NT2/D1 (cell line): ENCODE results near the gene TRPV5.

Experiments used
- DNase-seq: peaks from one replicate; pipeline ENCODE4 v3.0.0-alpha.2; 2011; ENCODE audit warnings: low read depth, low spot score
- H3K27me3 ChIP-seq: 2 replicates; pipeline ENCODE4 v1.6.0; 2011; ENCODE audit warnings: mild to moderate bottlenecking; ENCODE audit not compliant: insufficient read length, insufficient read depth
- H3K36me3 ChIP-seq: 2 replicates; pipeline ENCODE4 v1.6.1; 2011; ENCODE audit warnings: mild to moderate bottlenecking, low read length, mixed read lengths; ENCODE audit not compliant: insufficient read depth, insufficient read length
- H3K4me1 ChIP-seq: 2 replicates; pipeline ENCODE4 v1.5.1; 2011; ENCODE audit not compliant: insufficient read depth, insufficient read length
- H3K4me3 ChIP-seq: 2 replicates; pipeline ENCODE4 v1.5.1; 2011; ENCODE audit warnings: low read depth; ENCODE audit not compliant: insufficient read length
- H3K9ac ChIP-seq: 2 replicates; pipeline ENCODE4 v1.6.0; 2011; ENCODE audit warnings: low read depth; ENCODE audit not compliant: insufficient read length
- H3K9me3 ChIP-seq: 2 replicates; pipeline ENCODE4 v1.5.1; 2011; ENCODE audit warnings: mild to moderate bottlenecking, low read length; ENCODE audit not compliant: insufficient read depth
- SUZ12 ChIP-seq: IDR thresholded peaks from 2 replicates; pipeline ENCODE4 v1.6.1; 2011; ENCODE audit not compliant: insufficient read length, insufficient read depth; ENCODE audit errors: extremely low read depth
- YY1 ChIP-seq: IDR thresholded peaks from 2 replicates; pipeline ENCODE4 v1.6.1; 2011; ENCODE audit not compliant: insufficient read length, insufficient read depth
- ZNF274 ChIP-seq: IDR thresholded peaks from 2 replicates; pipeline ENCODE4 v1.6.1; 2011; ENCODE audit warnings: mild to moderate bottlenecking, low read depth, low read length

The TRPV5 gene

DNA sequence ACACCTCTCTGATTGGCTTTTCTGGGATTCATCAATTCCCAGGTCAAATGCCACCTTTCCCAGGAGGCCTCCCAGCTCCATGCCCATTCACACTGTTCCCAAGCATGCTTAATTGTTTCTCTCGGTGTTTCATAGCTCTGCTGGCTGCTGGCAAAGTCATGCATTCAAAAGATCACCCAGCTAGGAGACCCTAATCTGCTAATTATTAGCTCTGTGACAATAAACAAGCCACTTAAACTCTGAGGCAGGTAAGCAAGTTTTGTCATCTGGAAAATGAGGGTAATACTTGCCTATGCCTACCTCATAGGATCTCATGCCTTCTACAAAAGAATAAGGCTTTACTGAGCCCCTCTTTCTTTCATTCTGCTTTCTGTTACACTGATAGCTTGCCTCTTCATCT, 29.4 kb upstream of the TRPV5 start:
- Histone ChIP-seq H3K9ac (no peak overlapping the region), H3K4me1 (no peaks in the 10 kb centered on the region), H3K4me3 (no peak overlapping the region), H3K27me3 (no peaks in the 10 kb centered on the region), H3K9me3 (no peaks in the 10 kb centered on the region), H3K36me3 (no peaks in the 10 kb centered on the region)
- DNase-seq = no peak
- TF ChIP-seq SUZ12 (no peak), YY1 (no peak), ZNF274 (no peak)

DNA sequence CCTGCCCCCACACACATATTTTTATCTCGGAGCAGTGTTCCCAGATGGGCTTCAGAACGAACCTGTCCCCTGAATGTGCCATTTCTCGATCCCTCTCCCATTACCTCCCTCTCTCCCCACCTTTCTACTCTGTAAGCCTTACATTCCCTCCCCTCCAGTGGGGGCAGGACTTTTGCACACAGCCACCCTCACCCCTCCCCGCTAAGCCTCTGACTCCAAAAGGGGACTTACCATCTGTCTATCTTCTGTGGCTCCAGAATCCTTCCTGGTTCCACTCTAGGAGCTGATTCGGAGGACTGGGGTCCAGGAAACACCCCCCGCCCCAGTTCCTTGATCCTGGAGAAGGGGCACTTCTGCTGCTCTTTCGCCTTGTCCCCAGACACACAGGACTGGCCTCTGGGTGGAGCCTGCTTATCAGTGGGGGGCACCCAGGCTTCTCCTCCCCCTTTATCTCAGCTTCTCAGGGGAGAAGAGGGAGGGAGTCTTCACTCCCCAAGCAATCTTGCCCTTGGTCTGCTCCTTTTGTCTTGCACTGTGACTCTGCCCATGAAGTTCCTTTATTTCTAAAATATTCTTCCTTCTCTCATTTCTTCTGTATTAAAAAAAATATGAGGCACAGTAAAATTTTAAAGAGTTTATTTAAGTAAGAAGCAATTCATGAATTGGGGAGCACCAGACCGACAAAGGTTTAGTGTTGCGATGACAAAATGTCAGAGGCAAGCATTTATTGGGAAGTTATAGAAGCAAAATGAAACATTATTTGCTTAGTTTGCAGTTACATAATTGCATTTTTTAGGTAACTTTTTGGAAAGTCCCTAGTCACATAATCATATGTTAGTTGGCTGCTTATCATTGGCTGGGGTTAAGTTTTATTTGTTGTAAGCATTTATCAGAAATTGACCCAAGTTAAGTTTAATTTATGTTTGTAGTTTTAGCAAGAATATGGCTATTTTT, 28.7 kb upstream of the TRPV5 start, which contains the start of gene KEL:
TSS of gene KEL (minus strand) at position 391 of the 954 bp plus-strand sequence. CDS start at position 234, 157 bp downstream.
- Histone ChIP-seq H3K36me3 (no peaks in the 10 kb centered on the region), H3K4me3 (no peak within 1 kb of the TSS), H3K9me3 (no peaks in the 10 kb centered on the region), H3K27me3 (no peaks in the 10 kb centered on the region), H3K4me1 (peaks cover 3% of the 10 kb centered on the region), H3K9ac (no peak within 1 kb of the TSS)
- TF ChIP-seq ZNF274 (no peak), SUZ12 (no peak), YY1 (no peak)
- DNase-seq = no peak

DNA sequence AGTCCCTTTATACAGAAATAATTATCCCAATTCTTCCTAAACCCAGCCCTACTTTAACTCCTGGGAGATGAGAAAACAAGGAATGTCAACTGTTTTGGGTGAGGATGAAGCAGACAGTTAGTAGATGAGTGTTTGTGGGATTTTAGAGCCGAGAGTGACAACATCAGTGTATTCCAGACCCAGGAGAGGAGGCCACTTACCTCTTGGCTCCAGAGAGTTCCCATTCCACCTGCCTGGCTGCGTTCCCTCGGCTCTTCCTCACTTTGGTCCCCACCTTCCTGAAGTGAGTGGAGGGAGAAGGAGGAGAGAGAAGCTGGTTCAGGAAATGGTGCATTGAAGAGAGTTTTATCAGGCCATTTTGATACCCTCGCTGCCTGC, 28.0 kb upstream of the TRPV5 start:
- Histone ChIP-seq H3K9ac (no peak overlapping the region), H3K4me3 (no peak overlapping the region), H3K27me3 (no peaks in the 10 kb centered on the region), H3K36me3 (no peaks in the 10 kb centered on the region), H3K4me1 (peaks cover 3% of the 10 kb centered on the region), H3K9me3 (no peaks in the 10 kb centered on the region)
- DNase-seq = no peak
- TF ChIP-seq SUZ12 (no peak), YY1 (no peak), ZNF274 (no peak)

DNA sequence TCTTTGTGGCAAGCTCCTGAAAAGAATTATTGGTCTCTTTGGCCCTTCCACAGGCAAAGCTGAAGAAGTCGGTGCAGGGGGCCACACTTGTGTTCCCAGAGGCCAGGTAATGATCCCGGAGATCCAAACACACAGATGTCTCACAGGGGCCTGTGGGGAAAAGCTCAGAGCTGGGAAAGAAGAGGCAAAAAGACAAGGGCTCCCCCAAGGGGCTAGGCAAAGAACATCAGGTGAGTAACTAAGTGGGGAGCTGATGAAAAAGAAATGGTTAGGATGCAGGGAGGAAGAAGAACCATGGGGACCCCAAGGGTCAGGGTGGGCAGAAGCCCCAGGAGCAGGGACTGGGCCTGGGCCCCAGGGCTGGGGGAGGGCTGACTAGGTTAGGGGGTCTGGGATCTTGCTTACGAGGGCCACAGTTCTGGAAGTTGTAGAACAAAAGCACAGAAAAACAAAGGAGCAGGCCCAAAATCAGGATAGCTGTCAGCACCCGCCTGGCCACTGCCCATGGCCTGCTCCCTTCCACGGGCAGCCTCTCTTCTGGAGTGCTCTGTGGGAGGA, 27.5 kb upstream of the TRPV5 start:
- H3K27me3 ChIP-seq = no peaks in the 10 kb centered on the region
- H3K9ac ChIP-seq = no peak overlapping the region
- DNase-seq = no peak
- H3K9me3 ChIP-seq = no peaks in the 10 kb centered on the region
- H3K4me1 ChIP-seq = peaks cover 3% of the 10 kb centered on the region
- no peak overlapping the region for H3K4me3 ChIP-seq
- H3K36me3 ChIP-seq = no peaks in the 10 kb centered on the region
- TF ChIP-seq SUZ12 = no peak
- TF ChIP-seq YY1 = no peak
- no peak for TF ChIP-seq ZNF274

DNA sequence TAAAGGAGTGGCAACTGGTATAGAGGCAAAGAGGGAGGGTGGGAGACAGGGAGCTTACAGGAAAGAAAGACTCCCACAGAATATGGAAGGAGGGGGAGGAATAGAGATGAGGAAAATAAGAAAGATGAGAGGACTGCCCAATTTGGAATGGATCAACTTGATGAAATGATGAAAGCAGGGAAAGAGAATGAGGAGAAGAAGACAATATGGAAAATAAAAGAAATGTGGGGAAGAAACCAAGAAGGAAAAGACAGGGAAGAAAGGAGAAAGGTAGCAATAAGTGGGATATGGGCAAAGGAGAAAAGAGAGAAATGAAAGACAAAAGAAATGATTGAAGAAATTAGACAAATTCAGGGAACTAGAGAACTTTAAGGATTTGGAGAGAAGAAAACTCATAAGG, 25.7 kb upstream of the TRPV5 start:
- H3K36me3 ChIP-seq = peaks cover 3% of the 10 kb centered on the region
- H3K9ac ChIP-seq = no peak overlapping the region
- no peak overlapping the region for H3K4me3 ChIP-seq
- DNase-seq = no peak
- H3K27me3 ChIP-seq = no peaks in the 10 kb centered on the region
- peaks cover 10% of the 10 kb centered on the region for H3K9me3 ChIP-seq
- H3K4me1 ChIP-seq = peaks cover 3% of the 10 kb centered on the region
- TF ChIP-seq ZNF274 (no peak), SUZ12 (no peak), YY1 (no peak)

DNA sequence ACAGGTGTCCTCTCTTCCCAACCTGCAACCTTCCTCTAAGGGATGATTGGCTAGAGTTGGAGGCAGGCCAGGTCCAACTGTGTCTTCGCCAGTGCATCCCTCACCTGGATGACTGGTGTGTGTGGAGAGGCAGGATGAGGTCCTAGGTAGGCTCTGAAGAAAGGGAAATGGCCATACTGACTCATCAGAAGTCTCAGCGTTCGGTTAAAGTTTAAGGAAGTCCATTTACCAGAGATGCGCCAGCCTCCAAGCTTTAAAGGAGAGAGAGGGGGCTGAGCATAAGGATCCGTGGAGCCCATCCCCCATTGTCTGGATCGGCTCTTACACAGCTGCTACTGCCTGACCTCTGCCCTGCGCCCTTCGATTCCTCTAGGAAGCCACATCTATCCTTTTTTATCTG, 24.2 kb upstream of the TRPV5 start:
- Histone ChIP-seq H3K4me3 (no peak overlapping the region), H3K9me3 (peaks cover 10% of the 10 kb centered on the region), H3K4me1 (peaks cover 3% of the 10 kb centered on the region), H3K27me3 (no peaks in the 10 kb centered on the region), H3K9ac (no peak overlapping the region), H3K36me3 (peaks cover 3% of the 10 kb centered on the region)
- no peak for DNase-seq
- no peak for TF ChIP-seq ZNF274
- TF ChIP-seq SUZ12 = no peak
- TF ChIP-seq YY1 = no peak

DNA sequence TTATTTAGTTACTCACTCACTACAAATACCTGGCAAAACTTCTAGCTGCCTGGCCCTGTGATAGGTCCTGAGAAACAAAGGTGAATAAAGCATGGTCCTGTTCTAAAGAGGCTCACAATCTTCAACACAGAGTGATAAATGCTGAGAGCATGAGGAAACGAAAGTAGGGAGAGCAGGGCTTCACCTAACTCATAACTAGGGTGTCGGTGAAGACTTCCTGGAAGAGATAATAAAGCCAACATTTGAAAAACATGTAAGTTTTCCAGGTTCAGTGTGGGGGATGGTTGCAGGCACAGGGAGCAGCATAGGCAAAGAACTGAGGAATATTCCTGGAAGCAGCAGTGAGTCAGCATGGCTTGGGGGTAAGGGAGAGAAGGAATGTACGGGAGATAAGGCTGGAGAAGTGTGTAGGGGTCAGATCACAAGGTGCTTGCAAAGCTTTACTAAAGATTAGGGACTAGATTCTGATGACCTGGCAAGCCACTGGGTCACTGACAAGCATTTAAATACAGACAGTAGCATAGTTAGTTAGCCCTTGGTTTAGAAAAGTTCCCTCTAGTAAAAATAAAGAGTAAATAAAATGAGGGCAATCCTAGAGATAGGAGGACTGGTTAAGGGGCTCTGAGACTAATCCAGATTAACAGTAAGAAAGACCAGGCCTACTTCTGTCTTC, 23.5 kb upstream of the TRPV5 start:
- Histone ChIP-seq H3K27me3 (no peaks in the 10 kb centered on the region), H3K36me3 (peaks cover 3% of the 10 kb centered on the region), H3K4me1 (peaks cover 3% of the 10 kb centered on the region), H3K9ac (no peak overlapping the region), H3K9me3 (peaks cover 10% of the 10 kb centered on the region), H3K4me3 (no peak overlapping the region)
- TF ChIP-seq SUZ12 (no peak), YY1 (no peak), ZNF274 (no peak)
- no peak for DNase-seq
